Bronchial epithelial cell (primary cell): Measurements from ENCODE around the gene HES5. TPM values are rescaled to one million over a fixed set of nuclear protein-coding genes. Genes with fewer than 3 reads are reported as not detected.

Experiments
- DNase-seq: peaks from one replicate; pipeline ENCODE4 v3.0.0-alpha.2; 2010; ENCODE audit warnings: low read depth
- FAIRE-seq: peaks from 2 replicates; lab custom pipeline; 2011; peaks lifted over from hg19 to GRCh38; lab: Jason Lieb, UNC
- H3K27me3 ChIP-seq: 2 replicates; pipeline ENCODE4 v1.5.1; 2011; ENCODE audit warnings: low read length; ENCODE audit not compliant: control insufficient read depth, insufficient read depth
- H3K36me3 ChIP-seq: 2 replicates; pipeline ENCODE4 v1.5.1; 2011; ENCODE audit warnings: low read length; ENCODE audit not compliant: control insufficient read depth, insufficient read depth
- H3K4me3 ChIP-seq: 2 replicates; pipeline ENCODE4 v1.5.1; 2011; ENCODE audit warnings: mild to moderate bottlenecking, low read depth, low read length, control low read depth
- total RNA-seq: library from RNA; depleted of rRNA; stranded (reverse); fragments of >200 nt; gene quantifications from 2 replicates; pipeline ENCODE4 v1.2.1, GENCODE V29; 2014
- TF ChIP-seq, protein P1 (sequence below): IDR thresholded peaks from 2 replicates; pipeline ENCODE4 v1.5.1; 2011; ENCODE audit warnings: mild to moderate bottlenecking, moderate library complexity, low read length, control low read depth, inconsistent platforms; ENCODE audit not compliant: insufficient read depth, severe bottlenecking

HES5 gene
- total RNA-seq, 1 donor from 2014 or later = 2.9 TPM

DNA sequence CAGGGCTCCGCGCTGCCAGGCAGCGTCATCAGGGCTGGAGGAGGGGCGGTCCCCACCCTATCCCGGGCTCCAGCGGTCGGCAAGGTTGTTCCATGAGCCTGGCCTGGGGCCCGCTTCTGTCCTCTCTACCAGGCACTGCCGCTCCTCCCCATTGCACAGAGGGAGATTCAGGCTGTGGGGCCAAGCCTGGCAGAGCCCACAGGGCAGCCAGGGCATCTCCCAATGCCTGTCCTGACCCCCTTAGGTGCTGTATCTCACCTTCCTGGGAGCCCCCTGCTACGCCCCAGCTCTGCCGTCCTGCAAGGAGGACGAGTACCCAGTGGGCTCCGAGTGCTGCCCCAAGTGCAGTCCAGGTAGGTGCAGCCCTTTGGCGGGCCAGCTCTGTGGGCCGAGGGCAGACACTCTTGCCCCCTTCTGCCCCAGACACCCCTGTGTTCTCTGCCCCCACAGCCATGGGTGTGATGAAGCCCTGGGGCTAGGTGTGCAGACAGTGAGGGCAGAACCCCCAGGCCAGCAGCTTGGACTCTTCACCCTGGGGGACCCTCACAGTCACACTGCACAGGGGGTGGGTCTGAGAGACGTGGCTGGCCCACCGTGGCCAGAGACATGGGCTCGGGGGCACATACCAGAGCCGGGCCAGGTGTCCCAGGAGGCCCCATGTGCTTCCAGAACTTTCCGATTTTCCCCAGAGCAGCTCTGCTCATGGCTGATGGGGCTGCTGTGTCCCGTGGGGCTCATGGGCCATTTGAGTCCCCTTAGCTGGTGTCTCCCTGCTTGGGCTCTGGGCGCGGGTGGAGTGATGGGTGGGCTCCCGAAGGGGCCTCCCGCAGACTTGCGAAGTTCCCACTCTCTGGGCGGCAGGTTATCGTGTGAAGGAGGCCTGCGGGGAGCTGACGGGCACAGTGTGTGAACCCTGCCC, 27.7 kb upstream of the HES5 start:
- DNase-seq = no peak
- Histone ChIP-seq H3K36me3 (no peaks in the 10 kb centered on the region), H3K4me3 (peak overlapping the region; percentile 50), H3K27me3 (no peaks in the 10 kb centered on the region)
- TF ChIP-seq, protein P1, sequence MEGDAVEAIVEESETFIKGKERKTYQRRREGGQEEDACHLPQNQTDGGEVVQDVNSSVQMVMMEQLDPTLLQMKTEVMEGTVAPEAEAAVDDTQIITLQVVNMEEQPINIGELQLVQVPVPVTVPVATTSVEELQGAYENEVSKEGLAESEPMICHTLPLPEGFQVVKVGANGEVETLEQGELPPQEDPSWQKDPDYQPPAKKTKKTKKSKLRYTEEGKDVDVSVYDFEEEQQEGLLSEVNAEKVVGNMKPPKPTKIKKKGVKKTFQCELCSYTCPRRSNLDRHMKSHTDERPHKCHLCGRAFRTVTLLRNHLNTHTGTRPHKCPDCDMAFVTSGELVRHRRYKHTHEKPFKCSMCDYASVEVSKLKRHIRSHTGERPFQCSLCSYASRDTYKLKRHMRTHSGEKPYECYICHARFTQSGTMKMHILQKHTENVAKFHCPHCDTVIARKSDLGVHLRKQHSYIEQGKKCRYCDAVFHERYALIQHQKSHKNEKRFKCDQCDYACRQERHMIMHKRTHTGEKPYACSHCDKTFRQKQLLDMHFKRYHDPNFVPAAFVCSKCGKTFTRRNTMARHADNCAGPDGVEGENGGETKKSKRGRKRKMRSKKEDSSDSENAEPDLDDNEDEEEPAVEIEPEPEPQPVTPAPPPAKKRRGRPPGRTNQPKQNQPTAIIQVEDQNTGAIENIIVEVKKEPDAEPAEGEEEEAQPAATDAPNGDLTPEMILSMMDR = no peak
- no peak for FAIRE-seq

DNA sequence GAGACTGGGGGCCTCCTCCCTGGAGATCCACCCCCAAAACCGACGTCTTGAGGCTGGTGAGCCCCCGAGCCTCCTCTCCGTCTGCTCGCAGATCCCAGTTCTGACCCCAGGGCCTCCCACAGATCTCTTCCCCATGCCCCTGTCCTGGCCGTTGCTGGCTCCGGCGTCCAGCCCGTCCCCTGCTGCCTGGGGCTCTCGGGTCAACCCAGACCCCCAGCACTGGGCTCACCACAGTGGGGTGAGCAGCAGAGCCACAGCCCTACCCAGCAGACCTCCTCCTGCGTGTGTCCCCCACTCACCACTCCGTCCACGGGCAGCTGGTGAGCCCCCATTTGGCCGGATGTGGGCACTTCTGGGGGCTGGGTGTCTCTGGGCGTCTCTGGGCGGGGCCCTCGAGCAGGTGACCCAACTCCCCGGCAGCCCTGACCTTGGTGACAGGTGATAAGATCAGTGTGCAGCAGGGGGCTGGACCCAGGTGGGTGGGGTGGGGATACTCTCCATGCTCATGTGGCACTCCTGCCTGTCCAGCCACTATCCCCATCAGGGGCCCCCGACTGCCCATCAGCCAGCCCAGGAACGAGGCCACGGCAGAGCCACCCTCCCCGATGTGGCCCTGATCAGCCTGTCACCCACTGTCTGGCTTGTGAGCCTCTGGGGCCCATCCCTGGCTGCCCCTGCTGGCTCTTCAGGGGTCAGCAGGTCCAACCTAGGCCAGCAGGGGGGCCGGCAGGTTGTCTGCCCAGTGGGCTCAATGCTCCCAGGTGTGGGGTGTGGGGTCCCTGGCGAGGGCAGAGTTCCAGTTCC, 26.8 kb upstream of the HES5 start:
- TF ChIP-seq, protein P1 = no peak
- H3K4me3 ChIP-seq = peak overlapping the region; percentile 50
- no peaks in the 10 kb centered on the region for H3K36me3 ChIP-seq
- H3K27me3 ChIP-seq = no peaks in the 10 kb centered on the region
- no peak for FAIRE-seq
- DNase-seq = no peak

DNA sequence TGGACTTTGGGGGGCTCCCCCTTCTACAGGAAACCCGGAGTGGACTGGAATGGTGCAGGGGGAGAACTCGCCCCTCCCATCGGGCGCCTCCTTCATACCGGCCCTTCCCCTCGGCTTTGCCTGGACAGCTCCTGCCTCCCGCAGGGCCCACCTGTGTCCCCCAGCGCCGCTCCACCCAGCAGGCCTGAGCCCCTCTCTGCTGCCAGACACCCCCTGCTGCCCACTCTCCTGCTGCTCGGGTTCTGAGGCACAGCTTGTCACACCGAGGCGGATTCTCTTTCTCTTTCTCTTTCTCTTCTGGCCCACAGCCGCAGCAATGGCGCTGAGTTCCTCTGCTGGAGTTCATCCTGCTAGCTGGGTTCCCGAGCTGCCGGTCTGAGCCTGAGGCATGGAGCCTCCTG, 26.2 kb upstream of the HES5 start, which contains the start of gene TNFRSF14:
Gene TNFRSF14, plus strand, starts transcription at position 95 of the 401 bp plus-strand sequence. Its CDS starts 294 bp downstream, at position 389.
- no peak for DNase-seq
- TF ChIP-seq, protein P1 = no peak
- no peak for FAIRE-seq
- H3K36me3 ChIP-seq = no peaks in the 10 kb centered on the region
- peak within 1 kb of the TSS; percentile 50 for H3K4me3 ChIP-seq
- H3K27me3 ChIP-seq = no peaks in the 10 kb centered on the region

DNA sequence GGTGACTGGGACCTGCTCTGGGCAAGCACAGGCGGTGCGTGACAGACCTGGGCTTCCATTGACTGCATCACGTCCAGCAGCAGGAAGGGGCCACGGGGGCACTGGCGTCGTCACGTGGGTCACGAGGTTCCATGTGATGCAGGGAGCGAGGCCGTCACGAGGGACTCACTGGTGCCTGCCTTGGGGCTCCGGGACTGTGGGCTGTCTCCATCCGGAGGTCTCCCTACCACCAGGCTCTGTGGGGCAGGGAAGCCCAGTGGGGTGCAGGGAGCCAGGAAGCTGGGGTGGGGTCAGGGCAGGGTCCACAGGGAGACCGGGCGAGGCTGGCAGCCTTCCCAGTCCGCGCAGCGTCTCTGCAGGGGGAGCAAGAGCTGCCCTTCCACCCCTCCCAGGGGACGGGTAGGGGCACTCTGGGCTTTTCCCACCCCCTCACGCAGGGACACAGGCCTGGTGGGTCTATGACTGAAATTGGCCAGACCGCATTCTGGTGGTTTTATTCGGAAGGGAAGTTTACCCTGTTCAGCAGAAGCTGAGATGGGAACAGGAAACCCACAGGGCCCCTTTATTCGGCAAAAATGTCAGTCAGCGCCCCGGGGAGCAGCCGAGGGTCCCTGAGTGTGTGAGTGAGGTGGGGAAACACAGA, 25.7 kb upstream of the HES5 start:
- Histone ChIP-seq H3K27me3 (no peaks in the 10 kb centered on the region), H3K4me3 (peak overlapping the region; percentile 50), H3K36me3 (no peaks in the 10 kb centered on the region)
- DNase-seq (no peak), FAIRE-seq (no peak)
- TF ChIP-seq, protein P1 = no peak

DNA sequence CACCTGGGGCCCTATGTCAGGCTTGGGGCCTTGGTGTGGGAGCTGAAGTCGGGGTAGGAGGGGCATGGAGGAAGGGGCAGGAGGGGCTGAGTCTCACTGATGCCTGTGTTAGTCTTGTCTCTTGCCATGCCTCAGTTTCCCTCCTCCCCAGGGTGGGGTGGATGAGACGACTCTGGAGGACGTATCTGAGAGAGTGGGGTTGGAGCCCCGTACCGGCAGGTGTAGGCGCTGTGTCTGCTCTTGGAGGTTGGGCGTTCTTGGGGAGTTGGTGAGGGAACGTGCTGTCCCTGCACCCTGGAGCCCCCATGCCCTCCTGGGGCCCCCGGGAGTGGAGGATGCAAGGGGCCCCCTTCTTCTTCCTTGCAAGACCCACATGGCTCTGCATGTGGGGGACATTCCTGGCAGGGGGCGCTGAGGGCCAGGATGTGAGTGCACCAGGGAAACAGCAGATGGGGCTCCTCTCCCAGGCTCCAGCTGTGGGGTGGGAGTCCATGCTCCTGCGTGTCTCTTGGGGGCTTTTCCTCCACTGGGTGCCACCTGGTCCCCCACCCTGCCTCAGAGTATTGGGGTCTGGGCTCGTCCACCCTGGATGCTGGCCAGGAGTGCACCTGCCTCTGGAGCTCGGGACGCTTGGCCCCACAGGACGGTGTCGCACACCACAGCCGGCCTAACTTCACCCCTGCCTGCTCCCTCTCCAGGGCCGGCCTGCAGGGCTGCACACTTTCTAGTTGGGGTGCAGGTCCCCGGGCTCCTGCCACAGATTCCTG, 24.7 kb upstream of the HES5 start:
- no peak overlapping the region for H3K4me3 ChIP-seq
- TF ChIP-seq, protein P1 = peak; percentile 31
- DNase-seq = no peak
- no peaks in the 10 kb centered on the region for H3K27me3 ChIP-seq
- no peak for FAIRE-seq
- H3K36me3 ChIP-seq = no peaks in the 10 kb centered on the region
